KMS-11 (cell line): ENCODE results near the gene INSM2.
A peak's percentile ranks its signal among the peaks of the same experiment; 100 is the strongest.

ENCODE experiments used
- H2AFZ ChIP-seq: fragments of 200-600 bp; sonication (generic); 2 replicates; pipeline ENCODE4 v1.6.1; 2016; ENCODE audit warnings: antibody characterized with exemption, mixed run types, low read depth
- H3K27ac ChIP-seq: fragments of 200-600 bp; sonication (generic); 2 replicates; pipeline ENCODE4 v1.6.1; 2016; ENCODE audit warnings: mild to moderate bottlenecking, mixed run types
- H3K27me3 ChIP-seq: fragments of 200-600 bp; sonication (generic); 2 replicates; pipeline ENCODE4 v1.6.1; 2017; ENCODE audit warnings: mild to moderate bottlenecking, low read depth, mixed run types, moderate library complexity; ENCODE audit not compliant: insufficient read depth
- H3K36me3 ChIP-seq: fragments of 200-600 bp; sonication (generic); 2 replicates; pipeline ENCODE4 v1.6.1; 2017; ENCODE audit warnings: mild to moderate bottlenecking, mixed run types; ENCODE audit not compliant: insufficient read depth
- H3K4me1 ChIP-seq: fragments of 200-600 bp; sonication (generic); 2 replicates; pipeline ENCODE4 v1.6.1; 2016; ENCODE audit warnings: mild to moderate bottlenecking, low read depth, mixed run types; ENCODE audit not compliant: poor library complexity, severe bottlenecking
- H3K4me2 ChIP-seq: fragments of 200-600 bp; sonication (generic); 2 replicates; pipeline ENCODE4 v1.7.0; 2016; ENCODE audit warnings: mild to moderate bottlenecking, mixed run types
- H3K4me3 ChIP-seq: fragments of 200-600 bp; sonication (generic); IDR thresholded peaks from 2 replicates; pipeline ENCODE4 v1.6.1; 2017; ENCODE audit warnings: low read depth, low read length, mixed read lengths; ENCODE audit not compliant: insufficient read depth
- H3K79me2 ChIP-seq: fragments of 200-600 bp; sonication (generic); 2 replicates; pipeline ENCODE4 v1.6.1; 2016; ENCODE audit warnings: low read depth, mixed run types; ENCODE audit not compliant: insufficient read depth
- H3K9ac ChIP-seq: fragments of 200-600 bp; sonication (generic); 2 replicates; pipeline ENCODE4 v1.6.1; 2016; ENCODE audit warnings: mild to moderate bottlenecking, mixed run types
- H4K20me1 ChIP-seq: fragments of 200-600 bp; sonication (generic); 2 replicates; pipeline ENCODE4 v1.6.1; 2016; ENCODE audit warnings: mild to moderate bottlenecking, mixed run types; ENCODE audit not compliant: insufficient read depth
- TF ChIP-seq, protein P1 (sequence below): fragments of 200-600 bp; sonication (generic); conservative IDR thresholded peaks from 2 replicates; pipeline ENCODE4 v1.6.1; 2017; ENCODE audit warnings: low read depth, mild to moderate bottlenecking, antibody characterized with exemption, low read length, moderate library complexity, mixed read lengths

Gene INSM2

DNA sequence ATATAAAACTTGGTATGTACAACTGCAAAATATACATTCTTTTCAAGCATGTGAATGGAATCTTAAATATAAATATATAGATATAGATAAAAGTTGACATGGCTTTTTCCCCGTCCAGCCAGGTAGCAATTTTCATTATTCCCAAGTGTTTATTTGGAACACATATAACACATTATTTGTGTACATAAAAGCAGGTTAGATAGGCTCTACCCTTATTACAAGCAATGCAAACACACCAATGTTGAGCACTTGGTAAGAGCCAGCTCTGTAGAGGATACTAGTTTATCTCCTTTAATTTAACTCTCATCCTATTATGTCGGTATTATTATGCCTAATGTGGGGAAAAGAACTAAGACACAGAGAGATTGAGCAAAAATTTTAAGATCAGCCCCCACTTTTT is 7.0 kb upstream of the INSM2 start:
- Histone ChIP-seq H3K4me3 (no peak overlapping the region), H3K4me1 (no peaks in the 10 kb centered on the region), H3K27ac (no peak overlapping the region), H3K36me3 (no peaks in the 10 kb centered on the region), H3K79me2 (no peaks in the 10 kb centered on the region), H4K20me1 (no peaks in the 10 kb centered on the region), H2AFZ (no peak overlapping the region), H3K4me2 (no peak overlapping the region), H3K9ac (no peak overlapping the region), H3K27me3 (no peaks in the 10 kb centered on the region)
- TF ChIP-seq, protein P1, sequence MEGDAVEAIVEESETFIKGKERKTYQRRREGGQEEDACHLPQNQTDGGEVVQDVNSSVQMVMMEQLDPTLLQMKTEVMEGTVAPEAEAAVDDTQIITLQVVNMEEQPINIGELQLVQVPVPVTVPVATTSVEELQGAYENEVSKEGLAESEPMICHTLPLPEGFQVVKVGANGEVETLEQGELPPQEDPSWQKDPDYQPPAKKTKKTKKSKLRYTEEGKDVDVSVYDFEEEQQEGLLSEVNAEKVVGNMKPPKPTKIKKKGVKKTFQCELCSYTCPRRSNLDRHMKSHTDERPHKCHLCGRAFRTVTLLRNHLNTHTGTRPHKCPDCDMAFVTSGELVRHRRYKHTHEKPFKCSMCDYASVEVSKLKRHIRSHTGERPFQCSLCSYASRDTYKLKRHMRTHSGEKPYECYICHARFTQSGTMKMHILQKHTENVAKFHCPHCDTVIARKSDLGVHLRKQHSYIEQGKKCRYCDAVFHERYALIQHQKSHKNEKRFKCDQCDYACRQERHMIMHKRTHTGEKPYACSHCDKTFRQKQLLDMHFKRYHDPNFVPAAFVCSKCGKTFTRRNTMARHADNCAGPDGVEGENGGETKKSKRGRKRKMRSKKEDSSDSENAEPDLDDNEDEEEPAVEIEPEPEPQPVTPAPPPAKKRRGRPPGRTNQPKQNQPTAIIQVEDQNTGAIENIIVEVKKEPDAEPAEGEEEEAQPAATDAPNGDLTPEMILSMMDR = no peak

DNA sequence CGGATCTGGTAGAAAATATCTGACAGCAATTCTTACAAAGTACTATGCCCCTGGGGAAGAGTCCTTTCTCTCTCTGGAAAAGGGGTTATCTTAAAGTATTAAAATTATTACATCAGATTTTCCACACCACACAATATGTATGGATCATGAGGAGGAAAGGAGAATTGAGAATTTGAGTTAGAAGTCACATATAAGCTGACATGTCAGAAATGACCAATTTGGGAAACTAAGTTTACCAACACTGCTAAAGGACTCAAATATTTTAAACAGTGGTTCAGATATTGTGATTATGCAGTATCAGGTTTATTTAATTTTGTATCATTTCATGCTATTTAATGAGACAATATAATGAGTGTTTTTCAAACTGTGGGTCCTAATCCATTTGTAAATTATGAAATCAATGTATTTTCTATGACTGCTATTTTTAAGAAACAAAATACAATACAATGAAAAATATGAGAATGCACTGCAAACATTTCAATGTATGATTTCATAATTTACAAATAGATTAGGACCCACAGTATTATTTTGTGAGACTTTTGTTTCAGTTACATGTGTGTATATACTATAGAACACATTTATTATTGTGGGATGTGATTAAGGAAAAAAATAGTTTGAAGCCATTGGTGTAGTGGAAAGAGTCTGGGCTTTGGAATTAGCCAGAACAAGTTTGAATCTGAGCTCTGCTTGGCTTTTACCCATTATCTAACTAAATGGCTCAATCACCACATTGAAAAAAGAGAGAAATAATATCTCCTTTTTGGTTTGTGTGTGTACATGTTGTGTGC is 1.8 kb upstream of the INSM2 start:
- H3K27me3 ChIP-seq = no peaks in the 10 kb centered on the region
- no peak overlapping the region for H3K9ac ChIP-seq
- no peak overlapping the region for H2AFZ ChIP-seq
- no peak overlapping the region for H3K27ac ChIP-seq
- H3K4me1 ChIP-seq = peaks cover 3% of the 10 kb centered on the region
- H3K79me2 ChIP-seq = no peaks in the 10 kb centered on the region
- no peaks in the 10 kb centered on the region for H4K20me1 ChIP-seq
- H3K36me3 ChIP-seq = no peaks in the 10 kb centered on the region
- no peak overlapping the region for H3K4me3 ChIP-seq
- TF ChIP-seq, protein P1 = no peak
- no peak overlapping the region for H3K4me2 ChIP-seq

DNA sequence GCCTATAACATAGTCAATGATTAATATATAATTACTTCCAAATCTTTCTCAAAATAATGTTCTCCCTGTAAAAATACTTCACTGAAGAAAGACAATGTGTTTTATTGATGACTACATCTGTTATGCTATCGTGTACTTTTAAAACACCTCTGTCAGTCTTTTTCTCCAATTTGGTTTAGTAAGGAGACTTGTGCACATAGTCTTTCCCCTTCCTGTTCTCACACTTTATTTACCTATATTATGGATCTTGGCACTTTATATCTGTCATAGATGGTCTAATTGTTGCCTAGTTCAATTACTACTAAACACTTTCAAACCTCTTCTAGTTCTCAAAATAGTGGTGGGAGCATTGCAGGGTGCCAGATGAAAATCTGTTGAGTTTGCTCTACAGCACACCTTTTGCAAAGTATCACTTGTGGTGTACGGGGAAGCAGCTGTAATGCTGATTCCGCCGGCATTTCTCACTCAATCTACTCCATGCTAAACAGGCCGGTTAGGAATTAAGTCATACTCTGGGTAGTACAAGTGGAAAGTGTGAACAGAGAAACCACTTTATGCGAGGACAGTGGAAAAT is 1.1 kb upstream of the INSM2 start:
- no peaks in the 10 kb centered on the region for H3K79me2 ChIP-seq
- H3K36me3 ChIP-seq = no peaks in the 10 kb centered on the region
- peaks cover 3% of the 10 kb centered on the region for H3K4me1 ChIP-seq
- peak overlapping the region; percentile 57 for H2AFZ ChIP-seq
- TF ChIP-seq, protein P1 = no peak
- peak overlapping the region; percentile 62; the same call in 1 of the 2 replicates for H3K4me2 ChIP-seq
- no peak overlapping the region for H3K9ac ChIP-seq
- H3K27ac ChIP-seq = no peak overlapping the region
- no peaks in the 10 kb centered on the region for H4K20me1 ChIP-seq
- no peaks in the 10 kb centered on the region for H3K27me3 ChIP-seq
- H3K4me3 ChIP-seq = no peak overlapping the region

DNA sequence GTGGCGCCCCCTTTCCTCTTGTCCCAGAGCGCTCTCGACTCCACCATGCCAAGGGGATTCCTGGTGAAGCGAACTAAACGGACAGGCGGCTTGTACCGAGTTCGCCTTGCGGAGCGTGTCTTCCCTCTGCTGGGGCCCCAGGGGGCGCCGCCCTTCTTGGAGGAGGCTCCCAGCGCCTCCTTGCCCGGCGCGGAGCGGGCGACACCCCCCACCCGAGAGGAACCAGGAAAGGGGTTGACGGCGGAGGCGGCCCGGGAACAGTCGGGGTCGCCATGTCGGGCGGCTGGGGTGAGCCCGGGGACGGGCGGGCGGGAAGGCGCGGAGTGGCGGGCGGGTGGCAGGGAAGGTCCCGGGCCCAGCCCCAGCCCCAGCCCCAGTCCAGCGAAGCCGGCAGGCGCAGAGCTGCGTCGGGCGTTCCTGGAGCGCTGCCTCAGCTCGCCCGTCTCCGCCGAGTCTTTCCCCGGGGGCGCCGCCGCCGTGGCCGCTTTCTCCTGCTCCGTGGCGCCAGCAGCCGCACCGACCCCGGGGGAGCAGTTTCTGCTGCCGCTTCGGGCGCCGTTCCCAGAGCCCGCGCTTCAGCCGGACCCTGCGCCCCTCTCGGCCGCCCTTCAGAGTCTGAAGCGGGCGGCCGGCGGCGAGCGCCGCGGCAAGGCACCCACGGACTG is 376 bp downstream of the INSM2 start:
- Histone ChIP-seq H3K4me2 (peak overlapping the region; percentile 36; the same call in 1 of the 2 replicates), H3K9ac (no peak overlapping the region; the same call in 1 of the 2 replicates), H3K4me3 (no peak overlapping the region)

More for the DNA sequence above, 376 bp downstream of the INSM2 start:
- no peaks in the 10 kb centered on the region for H3K36me3 ChIP-seq
- no peaks in the 10 kb centered on the region for H4K20me1 ChIP-seq
- H3K4me1 ChIP-seq = peaks cover 3% of the 10 kb centered on the region
- H3K27me3 ChIP-seq = no peaks in the 10 kb centered on the region
- TF ChIP-seq, protein P1 = no peak
- peak overlapping the region; percentile 57; the same call in 1 of the 2 replicates for H2AFZ ChIP-seq
- no peaks in the 10 kb centered on the region for H3K79me2 ChIP-seq
- no peak overlapping the region for H3K27ac ChIP-seq
